ENCODE measurements around the gene GGNBP2.

GGNBP2 gene

DNA sequence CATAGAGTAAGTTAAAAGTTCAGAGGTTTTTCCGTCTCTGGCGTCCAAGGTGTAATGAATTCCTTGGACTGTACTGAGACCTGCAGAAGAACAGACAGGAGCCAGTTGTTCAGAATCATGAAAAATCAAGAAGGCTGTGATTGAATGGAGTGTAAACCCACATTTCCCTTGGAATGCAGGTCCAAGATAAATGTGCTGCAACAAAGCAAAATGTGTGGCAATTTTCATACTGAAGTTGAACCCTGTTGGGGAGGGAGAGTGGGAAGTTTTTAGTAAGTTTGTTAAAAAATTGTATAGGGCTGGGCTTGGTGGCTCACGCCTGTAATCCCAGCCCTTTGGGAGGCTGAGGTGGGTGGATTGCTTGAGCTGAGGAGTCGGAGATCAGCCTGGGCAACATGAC, 21.4 kb downstream of the GGNBP2 start:
- DNase-seq (ENCODE audit: low read depth): no peak

- no peak for DNase-seq (ENCODE audit: low read depth)
Measured at GRCh38 chr17:36575028-36575427, 30.3 kb downstream of the GGNBP2 start.

DNA sequence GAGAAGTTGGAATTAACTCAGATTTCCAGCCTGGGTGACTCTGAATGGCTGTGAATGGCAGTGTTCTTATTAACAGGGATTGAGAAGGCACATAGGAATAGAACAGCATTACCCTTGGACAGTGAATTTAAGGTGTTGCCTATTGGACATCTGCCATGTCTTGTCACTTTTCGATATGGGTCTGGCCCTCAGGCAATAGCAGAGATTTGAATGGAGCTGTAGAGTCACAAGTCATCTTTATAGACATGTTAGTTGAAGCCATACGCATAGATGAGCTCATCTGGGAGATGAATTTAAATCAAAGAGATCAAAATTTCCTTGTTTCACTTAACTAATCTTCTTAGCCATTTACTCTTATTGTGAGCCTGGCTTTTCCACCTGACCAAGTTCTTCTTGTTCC, 32.1 kb downstream of the GGNBP2 start:
- no peak for DNase-seq (ENCODE audit: low read depth)

DNA sequence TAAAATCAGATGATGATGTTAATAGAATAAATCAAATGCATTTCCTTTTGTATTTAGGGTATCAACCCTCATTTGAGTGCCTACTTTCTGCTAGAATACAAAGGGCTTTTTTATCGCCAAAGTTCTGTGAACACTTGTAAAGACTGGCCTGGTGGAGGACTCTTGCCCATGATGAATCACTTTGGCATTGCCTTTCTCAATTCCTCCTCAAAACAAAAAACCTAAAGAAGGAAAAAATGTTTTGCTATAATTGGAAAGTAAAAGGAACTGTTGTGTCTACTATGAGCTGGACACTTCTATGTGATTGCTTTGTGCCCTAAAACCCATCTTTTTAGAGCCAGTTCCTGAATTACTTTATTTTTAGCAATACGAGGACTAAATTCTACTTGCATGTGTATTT, 34.0 kb downstream of the GGNBP2 start:
- DNase-seq (ENCODE audit: low read depth): peak; percentile 11

DNA sequence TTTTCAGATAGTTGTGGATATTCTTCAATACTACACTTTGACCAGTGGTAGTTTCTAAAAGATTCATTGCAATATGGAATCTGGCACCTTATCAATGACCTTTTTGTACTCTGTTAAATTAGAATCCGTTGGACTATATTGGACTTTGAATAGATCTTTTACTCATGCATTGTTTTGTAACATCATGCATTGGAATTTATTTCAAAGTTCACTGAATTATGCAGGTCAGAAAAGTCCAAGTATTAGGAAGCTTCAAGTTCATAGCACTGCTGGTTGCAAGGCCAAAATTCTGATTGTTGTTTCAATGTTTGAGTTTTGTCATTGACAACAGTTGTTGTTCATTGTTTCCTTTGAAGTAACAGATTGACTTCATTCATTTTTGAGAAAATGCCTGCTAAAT, 39.1 kb downstream of the GGNBP2 start:
- no peak for DNase-seq (ENCODE audit: low read depth)

- DNase-seq (ENCODE audit: low read depth): no peak
Measured at GRCh38 chr17:36586138-36586537, 41.4 kb downstream of the GGNBP2 start.

DNA sequence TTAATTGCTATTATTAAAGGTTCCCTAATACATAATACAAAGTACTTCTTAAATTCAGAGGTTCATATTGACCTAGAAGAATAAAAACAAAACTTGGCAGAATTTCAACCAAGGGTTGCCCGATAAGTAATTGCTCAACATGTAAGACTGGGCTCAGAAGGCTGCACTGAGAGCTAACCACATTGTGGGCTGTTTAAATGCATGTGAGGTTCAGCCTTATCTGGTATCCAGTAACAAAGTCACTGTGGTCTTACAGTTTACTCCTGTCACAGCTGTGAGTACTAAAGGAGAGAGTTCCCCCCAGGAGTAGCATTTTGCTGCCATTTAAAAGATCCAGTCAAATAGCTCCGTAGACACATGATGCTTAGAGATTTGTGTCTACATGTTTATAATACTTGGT, 45.4 kb downstream of the GGNBP2 start:
- DNase-seq (ENCODE audit: low read depth): no peak

GRCh38 chr17:36591434-36592315, 47.0 kb downstream of the GGNBP2 start, which contains the start of gene DHRS11:
DHRS11 (plus strand) TSS chr17:36591879; CDS start chr17:36592010, 131 bp downstream.
- no peak for DNase-seq (ENCODE audit: low read depth)

- DNase-seq (ENCODE audit: low read depth): no peak
Measured at GRCh38 chr17:36592316-36592715, 47.6 kb downstream of the GGNBP2 start.

DNA sequence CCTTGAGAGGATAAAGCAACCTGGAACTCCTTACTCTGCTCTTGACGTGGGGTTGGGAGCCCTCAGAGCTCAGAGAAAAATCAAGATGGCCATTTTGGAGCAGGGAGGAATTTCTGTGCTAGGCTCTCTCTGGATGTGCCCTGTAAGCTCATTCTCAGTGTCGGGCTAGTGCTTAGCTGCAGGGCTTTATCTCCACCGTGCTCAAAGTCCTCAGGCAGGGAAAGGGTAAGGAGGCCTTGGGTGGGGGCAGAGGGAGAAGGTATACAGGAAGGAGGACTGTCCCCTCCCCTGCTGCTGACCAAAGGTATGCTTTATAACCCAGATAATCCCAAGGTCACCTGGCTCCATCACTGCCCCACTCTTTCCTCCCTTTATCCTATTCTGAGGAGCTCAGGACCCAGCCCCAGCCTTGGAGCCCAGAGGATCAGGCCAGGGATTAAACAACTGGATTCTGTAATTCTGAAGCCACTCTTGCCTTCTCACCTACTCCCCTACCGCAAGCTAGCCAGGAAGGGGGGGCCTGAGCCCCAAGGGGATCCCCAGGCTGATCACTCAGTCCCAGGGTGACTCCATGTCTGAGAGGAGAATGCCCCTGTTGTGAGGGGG, 48.1 kb downstream of the GGNBP2 start:
- DNase-seq (ENCODE audit: low read depth): no peak

DNA sequence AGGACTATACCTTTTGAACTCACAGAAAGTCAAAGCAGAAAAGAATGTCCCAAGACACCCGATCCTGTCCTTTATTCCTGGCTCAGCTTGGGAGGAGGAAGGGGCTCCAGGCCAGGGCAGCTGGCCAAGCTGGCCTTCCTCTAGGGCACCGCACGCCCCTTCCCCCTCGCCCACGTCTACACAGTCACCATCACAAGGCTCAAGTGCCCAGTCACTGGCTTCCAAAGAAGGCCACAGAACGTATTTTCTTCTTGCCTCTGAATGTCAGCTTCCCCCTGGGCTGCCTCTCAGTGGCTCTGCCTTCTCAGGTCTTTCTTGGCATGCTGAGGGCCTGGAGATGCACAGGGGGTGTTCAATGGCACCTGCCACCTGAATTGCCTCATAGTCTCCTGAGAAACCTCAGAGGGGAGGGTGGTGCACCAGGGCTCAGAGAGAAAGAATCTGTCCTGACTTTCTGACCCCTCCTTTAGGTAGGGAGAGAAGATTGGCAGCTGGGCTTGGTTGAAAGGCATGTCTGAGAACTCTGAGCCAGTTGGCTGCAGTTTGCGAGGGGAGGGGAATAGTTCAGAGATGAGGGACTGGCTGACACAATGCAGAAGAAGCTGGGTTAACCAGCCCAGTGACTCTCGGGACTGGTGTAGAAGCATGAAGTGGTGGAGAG, 49.1 kb downstream of the GGNBP2 start:
- DNase-seq (ENCODE audit: low read depth): no peak

- DNase-seq (ENCODE audit: low read depth): no peak
Measured at GRCh38 chr17:36594626-36595401, 50.1 kb downstream of the GGNBP2 start.

DNA sequence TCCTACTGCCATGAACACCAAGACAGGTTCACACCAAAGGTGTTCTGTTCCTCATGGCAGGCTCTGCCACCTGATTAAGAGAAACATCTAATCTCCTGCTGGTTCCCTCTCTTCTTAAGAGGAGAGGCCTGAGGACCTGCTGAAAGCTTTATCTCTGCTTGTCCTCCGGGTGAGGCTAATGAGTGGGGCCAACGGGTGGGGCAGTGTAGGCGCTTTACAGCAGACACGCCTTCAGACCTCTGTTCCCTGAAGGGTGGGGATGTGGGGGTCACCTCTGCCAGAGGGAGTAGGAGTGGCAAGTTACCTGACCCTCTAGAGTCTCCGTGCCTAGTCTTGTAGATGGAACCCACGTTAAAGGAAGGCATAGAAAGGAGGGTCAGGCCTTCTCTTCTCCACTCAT, 52.5 kb downstream of the GGNBP2 start:
- no peak for DNase-seq (ENCODE audit: low read depth)

GRCh38 chr17:36597866-36598777, 53.4 kb downstream of the GGNBP2 start:
- DNase-seq (ENCODE audit: low read depth): no peak

DNA sequence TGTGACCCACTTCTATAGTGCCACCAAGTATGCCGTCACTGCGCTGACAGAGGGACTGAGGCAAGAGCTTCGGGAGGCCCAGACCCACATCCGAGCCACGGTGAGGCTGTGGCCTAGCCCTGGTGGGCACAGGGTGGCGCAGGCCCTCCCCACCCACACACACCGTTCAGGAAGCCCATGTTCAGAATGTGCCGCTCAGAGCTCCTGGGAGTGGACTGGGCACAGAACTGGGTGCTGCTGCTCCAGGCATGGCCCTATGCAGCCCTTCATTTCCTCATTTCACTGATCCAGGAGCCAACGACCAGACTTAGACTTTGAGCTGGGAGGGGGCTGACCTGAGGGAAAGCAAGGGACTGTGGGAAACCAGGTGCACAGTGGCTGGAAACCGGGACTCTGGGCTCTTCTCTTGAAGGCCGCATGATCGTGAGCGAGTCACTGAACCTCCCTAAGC, 54.3 kb downstream of the GGNBP2 start:
- DNase-seq (ENCODE audit: low read depth): no peak

- DNase-seq (ENCODE audit: low read depth): no peak
Measured at GRCh38 chr17:36599546-36600250, 55.0 kb downstream of the GGNBP2 start.

- no peak for DNase-seq (ENCODE audit: low read depth)
Measured at GRCh38 chr17:36600465-36600864, 55.7 kb downstream of the GGNBP2 start.

DNA sequence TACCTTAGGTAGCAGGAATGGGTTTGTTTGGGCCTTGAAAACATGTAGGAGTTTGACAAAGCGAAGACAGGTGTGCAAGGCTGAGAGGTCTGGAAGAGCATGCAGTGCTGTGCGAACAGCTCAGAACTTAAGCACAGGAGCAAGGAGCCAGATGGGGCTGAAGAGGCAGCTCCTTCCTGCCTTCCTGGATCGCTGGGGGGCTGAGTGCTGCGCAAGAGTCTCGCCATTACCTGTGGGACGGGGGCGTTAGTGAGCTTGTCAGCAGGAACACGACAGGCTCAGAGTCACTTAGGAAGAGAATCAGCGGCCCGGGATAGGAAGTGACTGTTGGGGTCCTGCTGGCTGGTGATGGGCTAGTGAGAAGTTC, 56.2 kb downstream of the GGNBP2 start:
- DNase-seq (ENCODE audit: low read depth): no peak

DNA sequence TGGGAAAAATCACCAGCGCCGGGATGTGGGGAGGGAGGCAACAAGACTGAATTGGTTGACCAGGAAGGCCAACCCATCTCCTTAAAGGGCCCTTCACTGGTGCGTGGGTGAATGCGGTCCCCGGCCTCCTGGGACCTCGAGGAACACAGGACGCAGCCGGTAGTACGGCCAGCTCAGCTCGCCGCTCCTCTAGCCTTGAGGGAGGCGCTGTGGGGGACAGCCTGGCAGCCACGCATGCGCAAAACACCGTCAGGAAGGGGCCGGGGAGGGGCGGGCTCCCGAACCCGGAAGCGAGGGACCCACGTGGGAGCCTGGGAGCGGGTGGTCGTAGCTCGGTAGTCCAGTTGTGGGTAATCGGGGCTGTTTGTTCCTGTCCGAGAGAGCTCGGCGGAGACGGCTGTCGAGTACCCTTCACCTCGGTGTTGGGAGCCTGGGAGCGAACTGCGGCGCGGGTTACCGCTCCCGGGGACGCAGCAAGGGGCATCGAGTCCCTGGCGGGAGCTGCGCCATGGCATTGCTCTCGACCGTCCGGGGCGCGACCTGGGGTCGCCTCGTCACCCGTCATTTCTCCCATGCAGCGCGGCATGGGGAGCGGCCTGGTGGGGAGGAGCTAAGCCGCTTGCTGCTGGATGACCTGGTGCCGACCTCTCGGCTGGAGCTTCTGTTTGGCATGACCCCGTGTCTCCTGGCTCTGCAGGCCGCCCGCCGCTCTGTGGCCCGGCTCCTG, 56.7 kb downstream of the GGNBP2 start, which contains the start of gene MRM1:
TSS of gene MRM1 (plus strand) at position 281 of the 727 bp plus-strand sequence. CDS start at position 509, 228 bp downstream.
- DNase-seq (ENCODE audit: low read depth): peak; percentile 52

Measured in GM04503 (cell line).